ENCODE results near the gene SPAG16. TPM values are rescaled to one million over a fixed set of nuclear protein-coding genes. Genes with fewer than 3 reads are reported as not detected.
A peak's percentile ranks its signal among the peaks of the same experiment; 100 is the strongest.

Gene SPAG16
- total RNA-seq, 1 experiment from 2014 or later = 21.5 TPM

- no peak for TF ChIP-seq CTCF (IDR thresholded peaks at IDR 0.05; ENCODE audit: insufficient read depth in 1 of 2, low read depth in 1 of 2, low read length in 1 of 2, severe bottlenecking in 1 of 2, unreplicated experiment in 1 of 2)
- CTCF ChIA-PET = no interaction called here
- Mint-ChIP-seq H3K27me3 (ENCODE audit: insufficient read depth, unreplicated experiment) (no peaks in the 10 kb centered on the region), H3K4me3 (ENCODE audit: unreplicated experiment) (no peak overlapping the region), H3K4me1 (ENCODE audit: low read depth, unreplicated experiment) (no peaks in the 10 kb centered on the region), H3K36me3 (ENCODE audit: insufficient read depth, unreplicated experiment) (no peaks in the 10 kb centered on the region), H3K9me3 (ENCODE audit: unreplicated experiment) (no peaks in the 10 kb centered on the region), H3K27ac (ENCODE audit: unreplicated experiment) (no peak overlapping the region)
- intact Hi-C loops (cut with micrococcal nuclease; ENCODE audit: unreplicated experiment) = no loop called here
- Histone ChIP-seq H3K4me3 (ENCODE audit: low read depth, low read length) (no peak overlapping the region), H3K27me3 (replicated peaks; ENCODE audit: control insufficient read depth, insufficient read depth, low read length) (no peaks in the 10 kb centered on the region), H3K9me3 (no peaks in the 10 kb centered on the region), H3K4me1 (no peaks in the 10 kb centered on the region), H3K36me3 (ENCODE audit: control insufficient read depth, insufficient read depth, low read length) (no peaks in the 10 kb centered on the region)
- no peak for DNase-seq
- POLR2A ChIA-PET = no interaction called here
- BruUV-seq (replicated peaks) = no TSS peak
Observed at GRCh38 chr2:214066862-214067261, 782.6 kb downstream of the SPAG16 start.

- Mint-ChIP-seq H3K4me1 (ENCODE audit: low read depth, unreplicated experiment) (no peaks in the 10 kb centered on the region), H3K27me3 (ENCODE audit: insufficient read depth, unreplicated experiment) (no peaks in the 10 kb centered on the region), H3K9me3 (ENCODE audit: unreplicated experiment) (no peaks in the 10 kb centered on the region), H3K27ac (ENCODE audit: unreplicated experiment) (no peak overlapping the region), H3K4me3 (ENCODE audit: unreplicated experiment) (no peak overlapping the region), H3K36me3 (ENCODE audit: insufficient read depth, unreplicated experiment) (no peaks in the 10 kb centered on the region)
- no peaks in the 10 kb centered on the region for H3K36me3 ChIP-seq (ENCODE audit: control insufficient read depth, insufficient read depth, low read length)
- peak in 1 of 2 experiments; percentile 1 for DNase-seq
- CTCF ChIA-PET = no interaction called here
- intact Hi-C loops (cut with micrococcal nuclease; ENCODE audit: unreplicated experiment) = no loop called here
- H3K4me3 ChIP-seq (ENCODE audit: low read depth, low read length) = no peak overlapping the region
- H3K9me3 ChIP-seq = no peaks in the 10 kb centered on the region
- POLR2A ChIA-PET = no interaction called here
- no peaks in the 10 kb centered on the region for H3K4me1 ChIP-seq
- no TSS peak for BruUV-seq (replicated peaks)
- no peak for TF ChIP-seq CTCF (IDR thresholded peaks at IDR 0.05; ENCODE audit: insufficient read depth in 1 of 2, low read depth in 1 of 2, low read length in 1 of 2, severe bottlenecking in 1 of 2, unreplicated experiment in 1 of 2)
- H3K27me3 ChIP-seq (replicated peaks; ENCODE audit: control insufficient read depth, insufficient read depth, low read length) = no peaks in the 10 kb centered on the region
Observed at GRCh38 chr2:214069254-214069653, 785.0 kb downstream of the SPAG16 start.

GRCh38 chr2:214075456-214075855 is 791.2 kb downstream of the SPAG16 start:
- Mint-ChIP-seq H3K36me3 (ENCODE audit: insufficient read depth, unreplicated experiment) (no peaks in the 10 kb centered on the region), H3K27ac (ENCODE audit: unreplicated experiment) (no peak overlapping the region), H3K4me1 (ENCODE audit: low read depth, unreplicated experiment) (no peaks in the 10 kb centered on the region), H3K9me3 (ENCODE audit: unreplicated experiment) (no peaks in the 10 kb centered on the region), H3K4me3 (ENCODE audit: unreplicated experiment) (no peak overlapping the region), H3K27me3 (ENCODE audit: insufficient read depth, unreplicated experiment) (no peaks in the 10 kb centered on the region)
- Histone ChIP-seq H3K27me3 (replicated peaks; ENCODE audit: control insufficient read depth, insufficient read depth, low read length) (no peaks in the 10 kb centered on the region), H3K4me3 (ENCODE audit: low read depth, low read length) (no peak overlapping the region), H3K4me1 (no peaks in the 10 kb centered on the region), H3K36me3 (ENCODE audit: control insufficient read depth, insufficient read depth, low read length) (no peaks in the 10 kb centered on the region), H3K9me3 (no peaks in the 10 kb centered on the region)
- ChIA-PET POLR2A (no interaction called here), CTCF (no interaction called here)
- BruUV-seq (replicated peaks) = no TSS peak
- TF ChIP-seq CTCF (IDR thresholded peaks at IDR 0.05; ENCODE audit: insufficient read depth in 1 of 2, low read depth in 1 of 2, low read length in 1 of 2, severe bottlenecking in 1 of 2, unreplicated experiment in 1 of 2) = no peak
- DNase-seq = no peak
- intact Hi-C loops (cut with micrococcal nuclease; ENCODE audit: unreplicated experiment) = no loop called here
